ENCODE results near the gene XPR1.
"Not testable (repeated sequence)": the region's sequence is repeated elsewhere in the genome, so short reads cannot be mapped to it uniquely, and the experiment has no call there.

XPR1 gene

DNA sequence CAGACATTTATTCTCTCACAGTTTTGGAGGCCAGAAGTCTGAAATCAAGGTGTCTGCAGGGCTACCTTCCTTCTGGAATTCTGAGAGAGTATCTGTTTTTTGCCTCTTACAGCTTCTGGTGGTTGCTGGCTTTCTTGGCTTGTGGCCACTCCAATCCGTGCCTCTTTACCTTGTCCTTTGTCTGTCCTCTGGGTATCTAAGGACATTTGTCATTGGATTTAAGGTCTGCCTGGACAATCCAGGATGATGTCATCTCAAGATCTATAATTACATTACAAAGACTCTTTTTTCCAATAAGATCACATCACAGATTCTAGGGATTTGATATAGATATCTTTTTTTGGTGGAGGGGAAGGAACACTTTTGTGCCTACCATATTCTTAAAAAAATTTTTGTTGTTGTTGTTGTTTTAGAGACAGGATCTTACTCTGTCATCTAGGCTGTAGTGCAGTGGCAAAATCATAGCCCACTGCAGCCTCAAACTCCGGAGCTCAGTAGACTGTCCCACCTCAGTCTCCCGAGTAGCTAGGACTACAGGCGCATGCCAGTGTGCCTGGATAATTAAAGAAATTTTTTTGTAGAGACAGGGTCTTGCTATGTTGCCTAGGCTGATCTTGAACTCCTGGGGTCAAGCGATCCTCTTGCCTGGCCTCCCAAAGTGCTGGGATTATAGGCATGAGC is 61.9 kb downstream of the XPR1 start:
- H3K4me1 ChIP-seq (ENCODE audit: insufficient read depth, low read length) = peaks cover 13% of the 10 kb centered on the region
- no peaks in the 10 kb centered on the region for H3K27me3 ChIP-seq (ENCODE audit: control insufficient read depth in 1 of 2, insufficient read depth in 2 of 2, low read length in 2 of 2)
- H3K9me3 ChIP-seq (ENCODE audit: low read length) = peaks cover 19% of the 10 kb centered on the region
- no peak overlapping the region for H3K9ac ChIP-seq (ENCODE audit: low read length)
- H3K27ac ChIP-seq (ENCODE audit: low read depth, low read length) = no peak overlapping the region
- H3K36me3 ChIP-seq (ENCODE audit: insufficient read depth, low read length) = no peaks in the 10 kb centered on the region
- H3K4me3 ChIP-seq (ENCODE audit: low read depth in 1 of 2, low read length in 2 of 2) = no peak overlapping the region

DNA sequence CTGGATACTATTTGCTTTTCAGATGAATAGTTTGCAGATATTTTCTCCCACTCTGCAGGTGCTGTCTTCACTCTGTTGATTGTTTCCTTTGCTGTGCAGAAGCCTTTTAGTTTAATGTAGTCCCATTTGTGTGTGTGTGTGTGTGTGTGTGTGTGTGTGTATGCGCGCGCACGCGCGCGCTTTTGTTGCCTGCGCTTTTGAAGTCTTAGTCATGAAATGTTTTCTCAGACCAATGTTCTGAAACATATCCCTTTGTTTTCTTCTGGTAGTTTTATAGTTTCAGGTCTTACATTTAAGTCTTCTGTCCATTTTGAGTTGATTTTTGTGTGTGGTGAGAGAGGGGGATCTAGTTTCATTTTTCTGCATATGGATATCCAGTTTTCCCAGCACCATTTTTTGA is 63.5 kb downstream of the XPR1 start:
- Histone ChIP-seq H3K9ac (ENCODE audit: low read length) (no peak overlapping the region), H3K4me3 (ENCODE audit: low read depth in 1 of 2, low read length in 2 of 2) (no peak overlapping the region), H3K27me3 (ENCODE audit: control insufficient read depth in 1 of 2, insufficient read depth in 2 of 2, low read length in 2 of 2) (no peaks in the 10 kb centered on the region), H3K36me3 (ENCODE audit: insufficient read depth, low read length) (no peaks in the 10 kb centered on the region), H3K9me3 (ENCODE audit: low read length) (peaks cover 20% of the 10 kb centered on the region), H3K4me1 (ENCODE audit: insufficient read depth, low read length) (peaks cover 12% of the 10 kb centered on the region), H3K27ac (ENCODE audit: low read depth, low read length) (no peak overlapping the region)

DNA sequence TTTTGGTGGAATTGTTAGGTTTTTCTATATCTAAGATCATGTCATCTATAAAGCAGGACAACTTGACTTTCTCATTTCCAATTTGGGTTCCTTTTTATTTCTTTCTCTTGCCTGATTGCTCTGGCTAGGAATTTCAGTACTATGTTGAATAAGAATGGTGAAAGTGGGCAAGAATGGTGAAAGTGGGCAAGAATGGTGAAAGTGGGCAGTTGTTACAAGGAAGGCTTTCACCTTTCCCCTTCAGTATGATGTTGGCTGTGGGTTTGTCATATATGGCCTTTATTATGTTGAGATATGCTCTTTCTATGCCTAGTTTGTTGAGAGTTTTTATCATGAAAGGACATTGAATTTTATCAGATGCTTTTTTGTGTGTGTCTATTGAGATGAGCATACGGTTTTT is 64.5 kb downstream of the XPR1 start:
- no peaks in the 10 kb centered on the region for H3K27me3 ChIP-seq (ENCODE audit: control insufficient read depth in 1 of 2, insufficient read depth in 2 of 2, low read length in 2 of 2)
- no peaks in the 10 kb centered on the region for H3K36me3 ChIP-seq (ENCODE audit: insufficient read depth, low read length)
- H3K4me1 ChIP-seq (ENCODE audit: insufficient read depth, low read length) = peaks cover 4% of the 10 kb centered on the region
- H3K9ac ChIP-seq (ENCODE audit: low read length) = no peak overlapping the region
- H3K4me3 ChIP-seq (ENCODE audit: low read depth in 1 of 2, low read length in 2 of 2) = no peak overlapping the region
- no peak overlapping the region for H3K27ac ChIP-seq (ENCODE audit: low read depth, low read length)
- H3K9me3 ChIP-seq (ENCODE audit: low read length) = peaks cover 20% of the 10 kb centered on the region

DNA sequence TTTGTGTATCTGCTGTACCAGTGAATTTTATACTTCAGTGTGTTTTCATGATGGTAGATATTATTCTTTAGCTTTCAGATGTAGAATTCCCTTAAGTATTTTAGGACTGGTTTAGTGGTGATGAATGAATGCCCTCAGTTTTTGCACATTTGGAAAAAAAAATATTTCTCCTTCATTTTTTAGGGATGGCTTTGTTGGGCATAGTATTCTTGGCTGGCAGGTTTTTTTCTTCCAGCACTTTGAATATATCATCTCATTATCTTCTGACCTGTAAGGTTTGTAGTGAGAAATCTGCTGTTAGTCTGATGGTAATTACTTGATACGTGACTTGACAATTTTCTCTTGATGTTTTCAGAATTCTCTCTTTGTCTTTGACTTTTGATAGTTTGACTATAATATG is 66.8 kb downstream of the XPR1 start:
- Histone ChIP-seq H3K9ac (ENCODE audit: low read length) (no peak overlapping the region), H3K4me3 (ENCODE audit: low read depth in 1 of 2, low read length in 2 of 2) (no peak overlapping the region), H3K4me1 (ENCODE audit: insufficient read depth, low read length) (no peaks in the 10 kb centered on the region), H3K27me3 (ENCODE audit: control insufficient read depth in 1 of 2, insufficient read depth in 2 of 2, low read length in 2 of 2) (no peaks in the 10 kb centered on the region), H3K36me3 (ENCODE audit: insufficient read depth, low read length) (no peaks in the 10 kb centered on the region), H3K27ac (ENCODE audit: low read depth, low read length) (no peak overlapping the region), H3K9me3 (ENCODE audit: low read length) (peaks cover 20% of the 10 kb centered on the region)

DNA sequence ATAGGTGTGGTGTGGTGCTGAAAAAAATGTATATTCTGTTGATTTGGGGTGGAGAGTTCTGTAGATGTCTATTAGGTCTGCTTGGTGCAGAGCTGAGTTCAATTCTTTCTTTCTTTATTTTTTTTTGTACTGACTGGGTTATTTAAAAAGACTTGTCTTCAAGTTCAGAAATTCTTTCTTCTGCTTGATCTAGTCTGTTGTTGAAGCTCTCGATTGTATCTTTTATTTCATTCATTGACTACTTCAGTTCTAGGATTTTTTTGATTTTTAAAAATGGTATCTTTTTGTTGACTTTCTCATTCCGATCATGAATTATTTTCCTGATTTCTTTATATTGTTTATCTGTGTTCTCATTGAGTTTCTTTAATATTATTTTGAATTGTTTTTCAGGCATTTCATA is 70.6 kb downstream of the XPR1 start:
- not testable (repeated sequence) for H3K36me3 ChIP-seq (ENCODE audit: insufficient read depth, low read length); H3K9ac ChIP-seq (ENCODE audit: low read length); H3K27ac ChIP-seq (ENCODE audit: low read depth, low read length); H3K4me3 ChIP-seq (ENCODE audit: low read depth in 1 of 2, low read length in 2 of 2); H3K4me1 ChIP-seq (ENCODE audit: insufficient read depth, low read length); H3K27me3 ChIP-seq (ENCODE audit: control insufficient read depth in 1 of 2, insufficient read depth in 2 of 2, low read length in 2 of 2)
- peaks cover 12% of the 10 kb centered on the region for H3K9me3 ChIP-seq (ENCODE audit: low read length)

DNA sequence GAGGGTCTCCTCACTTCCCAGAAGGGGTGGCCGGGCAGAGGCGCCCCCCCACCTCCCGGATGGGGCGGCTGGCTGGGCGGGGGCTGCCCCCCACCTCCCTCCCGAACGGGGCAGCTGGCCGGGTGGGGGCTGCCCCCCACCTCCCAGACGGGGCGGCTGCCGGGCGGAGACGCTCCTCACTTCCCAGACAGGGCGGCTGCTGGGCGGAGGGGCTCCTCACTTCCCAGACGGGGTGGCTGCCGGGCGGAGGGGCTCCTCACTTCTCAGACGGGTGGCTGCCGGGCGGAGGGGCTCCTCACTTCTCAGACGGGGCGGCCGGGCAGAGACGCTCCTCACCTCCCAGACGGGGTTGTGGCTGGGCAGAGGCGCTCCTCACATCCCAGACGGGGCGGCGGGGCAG is 78.9 kb downstream of the XPR1 start:
- not testable (repeated sequence) for H3K27me3 ChIP-seq (ENCODE audit: control insufficient read depth in 1 of 2, insufficient read depth in 2 of 2, low read length in 2 of 2); H3K4me3 ChIP-seq (ENCODE audit: low read depth in 1 of 2, low read length in 2 of 2); H3K27ac ChIP-seq (ENCODE audit: low read depth, low read length); H3K9ac ChIP-seq (ENCODE audit: low read length); H3K9me3 ChIP-seq (ENCODE audit: low read length); H3K4me1 ChIP-seq (ENCODE audit: insufficient read depth, low read length); H3K36me3 ChIP-seq (ENCODE audit: insufficient read depth, low read length)

DNA sequence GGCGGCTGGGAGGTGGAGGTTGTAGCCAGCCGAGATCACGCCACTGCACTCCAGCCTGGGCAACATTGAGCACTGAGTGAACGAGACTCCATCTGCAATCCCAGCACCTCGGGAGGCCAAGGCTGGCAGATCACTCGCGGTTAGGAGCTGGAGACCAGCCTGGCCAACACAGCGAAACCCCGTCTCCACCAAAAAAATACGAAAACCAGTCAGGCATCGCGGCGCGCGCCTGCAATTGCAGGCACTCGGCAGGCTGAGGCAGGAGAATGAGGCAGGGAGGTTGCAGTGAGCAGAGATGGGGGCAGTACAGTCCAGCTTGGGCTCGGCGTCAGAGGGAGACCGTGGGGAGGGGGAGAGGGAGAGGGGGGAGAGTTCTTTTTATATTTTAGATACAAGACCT is 79.4 kb downstream of the XPR1 start:
- not testable (repeated sequence) for H3K9me3 ChIP-seq (ENCODE audit: low read length); H3K9ac ChIP-seq (ENCODE audit: low read length); H3K36me3 ChIP-seq (ENCODE audit: insufficient read depth, low read length); H3K4me3 ChIP-seq (ENCODE audit: low read depth in 1 of 2, low read length in 2 of 2); H3K27ac ChIP-seq (ENCODE audit: low read depth, low read length); H3K27me3 ChIP-seq (ENCODE audit: control insufficient read depth in 1 of 2, insufficient read depth in 2 of 2, low read length in 2 of 2); H3K4me1 ChIP-seq (ENCODE audit: insufficient read depth, low read length)

DNA sequence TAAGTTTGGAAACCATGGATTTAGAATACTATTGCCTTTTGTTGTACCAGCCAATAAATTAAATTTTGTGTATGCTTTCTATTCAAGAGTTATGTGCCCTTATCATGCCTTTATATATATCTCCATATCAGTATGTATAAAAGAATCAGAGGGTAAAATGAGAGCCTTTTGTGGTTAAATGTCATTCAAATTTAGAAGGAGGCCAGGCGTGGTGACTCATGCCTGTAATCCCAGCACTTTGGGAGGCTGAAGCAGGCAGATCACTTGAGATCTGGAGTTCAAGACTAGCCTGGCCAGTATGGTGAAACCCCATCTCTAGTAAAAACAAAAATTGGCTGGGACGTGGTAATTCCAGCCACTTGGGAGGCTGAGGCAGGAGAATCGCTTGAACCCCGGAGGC is 88.9 kb downstream of the XPR1 start:
- H3K27ac ChIP-seq (ENCODE audit: low read depth, low read length) = no peak overlapping the region
- no peaks in the 10 kb centered on the region for H3K9me3 ChIP-seq (ENCODE audit: low read length)
- no peaks in the 10 kb centered on the region for H3K4me1 ChIP-seq (ENCODE audit: insufficient read depth, low read length)
- no peak overlapping the region for H3K4me3 ChIP-seq (ENCODE audit: low read depth in 1 of 2, low read length in 2 of 2)
- H3K9ac ChIP-seq (ENCODE audit: low read length) = no peak overlapping the region
- no peaks in the 10 kb centered on the region for H3K36me3 ChIP-seq (ENCODE audit: insufficient read depth, low read length)
- H3K27me3 ChIP-seq (ENCODE audit: control insufficient read depth in 1 of 2, insufficient read depth in 2 of 2, low read length in 2 of 2) = no peaks in the 10 kb centered on the region

DNA sequence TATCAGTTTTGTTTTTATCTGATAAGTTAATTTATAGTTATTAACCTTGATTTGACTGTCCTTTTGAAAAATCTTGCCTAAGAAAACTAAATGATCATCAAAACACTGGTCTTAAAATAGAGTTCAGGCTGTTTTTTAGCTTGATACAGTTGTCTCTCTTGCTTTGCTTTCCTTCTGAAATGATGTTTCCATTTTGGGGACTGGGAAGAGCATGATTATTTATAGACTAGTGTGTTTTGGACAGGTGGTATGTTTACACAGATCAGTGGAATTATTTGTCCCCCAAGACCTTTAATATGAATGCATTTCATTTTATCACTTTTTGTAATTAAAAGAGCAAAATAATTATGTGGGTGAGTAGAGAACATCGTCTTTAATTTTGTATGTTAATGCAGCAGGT is 90.8 kb downstream of the XPR1 start:
- Histone ChIP-seq H3K4me1 (ENCODE audit: insufficient read depth, low read length) (no peaks in the 10 kb centered on the region), H3K27me3 (ENCODE audit: control insufficient read depth in 1 of 2, insufficient read depth in 2 of 2, low read length in 2 of 2) (no peaks in the 10 kb centered on the region), H3K36me3 (ENCODE audit: insufficient read depth, low read length) (no peaks in the 10 kb centered on the region), H3K9ac (ENCODE audit: low read length) (no peak overlapping the region), H3K27ac (ENCODE audit: low read depth, low read length) (no peak overlapping the region), H3K4me3 (ENCODE audit: low read depth in 1 of 2, low read length in 2 of 2) (no peak overlapping the region), H3K9me3 (ENCODE audit: low read length) (no peaks in the 10 kb centered on the region)

DNA sequence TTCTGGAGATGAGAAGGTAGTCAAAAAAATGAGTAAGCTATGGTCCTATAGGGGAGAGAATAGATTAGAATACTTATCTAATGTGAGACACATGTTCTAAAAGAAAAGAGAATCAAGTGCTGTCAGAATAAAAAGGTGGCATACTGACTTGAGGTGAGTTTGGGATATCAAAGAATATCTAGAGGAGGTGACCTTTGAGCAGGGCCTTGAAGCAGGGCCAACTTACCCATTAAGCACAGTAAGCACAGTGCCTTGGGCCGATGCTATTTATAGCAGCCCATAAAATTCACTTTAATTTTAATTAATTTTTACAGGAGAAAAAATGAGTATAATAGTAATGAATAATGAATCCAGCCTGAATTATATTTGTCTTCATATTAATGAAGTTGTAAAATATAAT is 92.2 kb downstream of the XPR1 start:
- Histone ChIP-seq H3K4me3 (ENCODE audit: low read depth in 1 of 2, low read length in 2 of 2) (no peak overlapping the region), H3K27me3 (ENCODE audit: control insufficient read depth in 1 of 2, insufficient read depth in 2 of 2, low read length in 2 of 2) (no peaks in the 10 kb centered on the region), H3K27ac (ENCODE audit: low read depth, low read length) (no peak overlapping the region), H3K9me3 (ENCODE audit: low read length) (no peaks in the 10 kb centered on the region), H3K4me1 (ENCODE audit: insufficient read depth, low read length) (no peaks in the 10 kb centered on the region), H3K9ac (ENCODE audit: low read length) (no peak overlapping the region), H3K36me3 (ENCODE audit: insufficient read depth, low read length) (no peaks in the 10 kb centered on the region)

DNA sequence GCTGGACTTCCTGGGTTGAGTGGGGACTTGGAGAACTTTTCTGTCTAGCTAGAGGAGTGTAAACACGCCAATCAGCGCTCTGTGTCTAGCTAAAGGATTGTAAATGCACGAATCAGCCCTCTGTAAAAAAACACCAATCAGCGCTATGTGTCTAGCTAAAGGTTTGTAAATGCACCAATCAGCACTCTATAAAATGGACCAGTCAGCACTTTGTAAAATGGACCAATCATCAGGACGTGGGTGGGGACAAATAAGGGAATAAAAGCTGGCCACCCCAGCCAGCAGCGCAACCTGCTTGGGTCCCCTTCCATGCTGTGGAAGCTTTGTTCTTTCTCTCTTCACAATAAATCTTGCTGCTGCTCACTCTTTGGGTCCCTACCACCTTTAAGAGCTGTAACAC is 94.2 kb downstream of the XPR1 start:
- H3K27ac ChIP-seq (ENCODE audit: low read depth, low read length); H3K9me3 ChIP-seq (ENCODE audit: low read length); H3K4me1 ChIP-seq (ENCODE audit: insufficient read depth, low read length); H3K36me3 ChIP-seq (ENCODE audit: insufficient read depth, low read length); H3K27me3 ChIP-seq (ENCODE audit: control insufficient read depth in 1 of 2, insufficient read depth in 2 of 2, low read length in 2 of 2); H3K9ac ChIP-seq (ENCODE audit: low read length); H3K4me3 ChIP-seq (ENCODE audit: low read depth in 1 of 2, low read length in 2 of 2): not testable (repeated sequence)

DNA sequence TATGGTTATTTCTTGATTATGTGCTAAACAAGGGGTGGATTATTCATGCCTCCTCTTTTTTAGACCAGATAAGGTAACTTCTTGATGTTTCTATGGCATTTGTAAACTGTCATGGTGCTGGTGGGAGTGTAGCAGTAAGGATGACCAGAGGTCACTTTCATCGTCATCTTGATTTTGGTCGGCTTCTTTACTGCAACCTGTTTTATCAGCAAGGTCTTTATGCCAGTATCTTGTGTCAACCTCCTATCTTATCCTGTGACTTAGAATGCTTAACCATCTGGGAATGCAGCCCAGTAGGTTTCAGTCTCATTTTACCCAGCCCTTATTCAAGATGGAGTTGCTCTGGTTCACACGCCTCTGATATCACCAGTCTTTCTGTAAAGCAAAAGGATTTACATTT is 95.9 kb downstream of the XPR1 start:
- not testable (repeated sequence) for H3K4me3 ChIP-seq (ENCODE audit: low read depth in 1 of 2, low read length in 2 of 2); H3K4me1 ChIP-seq (ENCODE audit: insufficient read depth, low read length); H3K9ac ChIP-seq (ENCODE audit: low read length); H3K36me3 ChIP-seq (ENCODE audit: insufficient read depth, low read length); H3K9me3 ChIP-seq (ENCODE audit: low read length); H3K27me3 ChIP-seq (ENCODE audit: control insufficient read depth in 1 of 2, insufficient read depth in 2 of 2, low read length in 2 of 2); H3K27ac ChIP-seq (ENCODE audit: low read depth, low read length)
